Fibroblast of the conjunctiva (primary cell): ENCODE data around the gene CCIN.
"Not testable (repeated sequence)": the region's sequence is repeated elsewhere in the genome, so short reads cannot be mapped to it uniquely, and the experiment has no call there.

Experiments used
- DNase-seq: peaks from one replicate; pipeline ENCODE4 v3.0.0-alpha.2; 2010; ENCODE audit warnings: low read depth

The CCIN gene

GRCh38 chr9:36158917-36159316, 10.3 kb upstream of the CCIN start:
- no peak for DNase-seq

- not testable (repeated sequence) for DNase-seq
Observed at GRCh38 chr9:36159509-36159908, 9.7 kb upstream of the CCIN start.

DNA sequence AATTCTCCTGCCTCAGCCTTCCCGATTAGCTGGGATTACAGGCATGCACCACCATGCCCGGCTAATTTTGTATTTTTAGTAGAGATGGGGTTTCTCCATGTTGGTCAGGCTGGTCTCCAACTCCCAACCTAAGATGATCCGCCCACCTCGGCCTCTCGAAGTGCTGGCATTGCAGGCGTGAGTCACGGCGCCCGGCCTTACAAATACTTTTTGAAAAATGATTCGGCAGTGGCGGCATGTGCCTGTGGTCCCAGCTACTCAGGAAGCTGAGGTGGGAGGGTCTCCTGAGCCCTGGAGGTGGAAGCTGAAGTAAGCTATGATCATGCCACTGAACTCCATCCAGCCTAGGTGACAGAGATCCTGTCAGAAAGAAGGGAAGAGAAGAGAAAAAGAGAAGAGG, 9.1 kb upstream of the CCIN start:
- not testable (repeated sequence) for DNase-seq

DNA sequence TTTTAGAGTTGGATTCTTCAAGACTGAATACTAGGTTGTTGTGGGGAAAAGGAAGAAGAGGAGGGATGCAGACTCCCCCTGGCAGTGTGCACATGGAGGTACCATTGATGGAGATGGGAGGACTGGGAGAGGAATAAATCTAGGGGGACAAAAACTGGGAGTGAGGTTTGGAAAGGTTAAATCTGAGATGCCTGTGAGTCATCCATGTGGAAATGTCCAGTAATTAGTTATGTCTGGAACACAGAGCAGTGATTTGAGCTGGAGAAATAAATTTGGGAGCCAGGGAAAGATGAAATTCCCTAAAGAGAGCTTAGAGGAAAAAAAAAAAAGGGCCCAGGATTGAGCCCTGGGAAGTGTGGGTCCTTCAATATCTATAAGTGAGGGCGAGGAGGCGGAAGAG, 8.0 kb upstream of the CCIN start:
- no peak for DNase-seq

- DNase-seq = no peak
Observed at GRCh38 chr9:36162211-36162738, 6.9 kb upstream of the CCIN start.

DNA sequence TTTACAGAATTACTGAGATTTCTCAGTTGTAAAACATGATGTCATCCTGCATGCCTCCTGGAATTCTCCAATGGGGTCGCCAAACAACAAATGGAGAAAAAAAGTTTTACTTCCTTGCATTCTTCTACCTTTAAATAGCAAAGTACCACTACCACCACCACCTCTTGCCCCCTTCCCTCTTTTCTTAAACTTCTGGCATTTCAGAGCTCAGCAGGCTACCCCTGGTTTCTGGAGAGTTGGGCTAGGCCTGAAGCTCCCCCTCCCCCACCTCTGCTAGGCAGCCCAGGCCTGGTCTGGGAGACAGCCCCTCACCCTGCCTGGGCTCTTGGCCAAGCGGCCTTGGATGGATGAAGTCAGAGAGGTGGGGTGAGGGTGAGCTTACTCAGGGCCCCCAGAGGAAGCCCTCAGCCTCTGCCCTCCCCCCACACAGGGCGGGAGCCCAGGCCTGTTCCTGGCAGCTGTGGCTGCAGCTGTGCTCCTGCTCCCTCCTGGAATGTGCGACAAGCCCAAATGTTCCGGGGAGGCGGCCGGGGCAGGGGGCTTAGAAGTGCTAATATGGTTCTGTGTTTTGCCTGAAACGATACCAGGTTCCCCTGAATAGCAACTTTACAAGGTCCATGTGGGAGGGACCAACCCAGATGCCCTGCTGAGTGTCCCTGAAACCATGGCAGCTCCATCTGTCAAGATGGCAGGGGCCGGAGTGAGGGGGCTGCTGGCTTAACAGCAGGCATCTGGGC, 6.0 kb upstream of the CCIN start:
- DNase-seq = peak; percentile 83

GRCh38 chr9:36163786-36164170, 5.4 kb upstream of the CCIN start:
- DNase-seq = no peak

GRCh38 chr9:36164372-36164771, 4.8 kb upstream of the CCIN start:
- no peak for DNase-seq

DNA sequence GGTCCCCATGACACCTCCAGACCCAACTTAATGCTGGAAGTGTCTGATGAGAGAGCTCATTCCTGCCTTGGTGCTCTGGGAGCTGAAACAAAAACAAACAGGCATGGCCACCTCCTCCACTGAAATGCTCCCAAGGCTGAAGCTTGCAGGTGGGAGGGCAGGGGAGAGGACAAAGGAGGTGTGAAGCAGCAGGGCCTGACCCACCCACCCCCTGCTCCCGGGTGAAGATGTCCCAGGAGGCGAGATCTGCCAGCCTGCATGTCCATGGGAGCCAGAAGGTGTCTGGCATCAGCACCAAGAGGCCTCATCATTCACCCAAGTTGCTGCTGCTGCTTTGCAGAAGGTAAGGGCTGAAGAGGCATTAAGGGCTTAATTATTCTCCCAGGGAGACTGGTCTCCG, 4.2 kb upstream of the CCIN start:
- no peak for DNase-seq

- DNase-seq = no peak
Observed at GRCh38 chr9:36165826-36166167, 3.4 kb upstream of the CCIN start.

DNA sequence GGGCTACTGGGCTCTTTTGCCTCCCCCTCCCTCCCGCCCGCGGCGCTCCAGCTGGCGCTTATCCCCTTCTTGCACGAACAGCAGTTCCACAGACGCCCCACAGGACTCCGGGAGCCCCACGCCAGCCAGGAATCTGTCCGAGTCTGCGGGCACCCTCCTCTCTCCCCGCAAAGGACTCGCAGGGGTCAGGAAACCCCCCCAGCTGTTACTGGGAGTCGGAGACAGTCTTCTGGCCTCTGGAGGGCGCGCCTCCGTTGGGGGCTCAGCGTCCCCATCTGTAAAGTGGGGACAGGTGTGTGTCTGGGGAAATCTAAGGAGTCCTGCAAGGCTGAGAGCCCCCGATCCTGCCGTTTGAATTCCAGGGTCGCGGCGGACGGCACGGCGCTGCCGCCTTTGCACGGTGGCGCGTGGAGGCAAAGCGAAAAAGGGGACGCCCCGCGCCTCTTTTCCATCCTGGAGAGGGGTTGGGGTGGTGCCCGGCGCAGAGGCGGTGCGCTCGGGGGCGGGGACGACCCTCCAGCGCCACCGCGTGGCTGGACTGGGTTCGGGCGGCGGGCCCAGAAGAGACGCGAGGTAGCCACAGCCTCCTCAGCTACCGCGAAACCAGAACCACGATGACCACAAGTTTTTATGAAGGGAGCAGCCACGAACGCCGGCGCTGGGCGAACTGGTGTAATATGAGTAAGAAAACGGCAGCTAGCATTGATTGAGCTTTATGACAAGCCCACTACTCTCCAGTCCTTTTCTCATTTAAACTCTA, 2.8 kb upstream of the CCIN start:
- DNase-seq = no peak

DNA sequence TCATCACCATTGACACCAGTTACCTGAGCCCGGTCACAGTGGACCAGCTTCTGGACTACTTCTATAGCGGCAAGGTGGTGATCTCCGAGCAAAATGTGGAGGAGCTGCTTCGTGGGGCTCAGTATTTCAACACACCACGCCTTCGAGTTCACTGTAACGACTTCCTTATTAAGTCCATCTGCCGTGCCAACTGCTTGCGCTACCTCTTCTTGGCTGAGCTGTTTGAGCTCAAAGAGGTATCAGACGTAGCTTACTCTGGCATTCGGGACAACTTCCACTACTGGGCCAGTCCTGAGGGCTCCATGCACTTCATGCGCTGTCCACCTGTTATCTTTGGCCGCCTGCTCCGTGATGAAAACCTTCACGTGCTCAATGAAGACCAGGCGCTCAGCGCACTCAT, 520 bp downstream of the CCIN start:
- DNase-seq = no peak

DNA sequence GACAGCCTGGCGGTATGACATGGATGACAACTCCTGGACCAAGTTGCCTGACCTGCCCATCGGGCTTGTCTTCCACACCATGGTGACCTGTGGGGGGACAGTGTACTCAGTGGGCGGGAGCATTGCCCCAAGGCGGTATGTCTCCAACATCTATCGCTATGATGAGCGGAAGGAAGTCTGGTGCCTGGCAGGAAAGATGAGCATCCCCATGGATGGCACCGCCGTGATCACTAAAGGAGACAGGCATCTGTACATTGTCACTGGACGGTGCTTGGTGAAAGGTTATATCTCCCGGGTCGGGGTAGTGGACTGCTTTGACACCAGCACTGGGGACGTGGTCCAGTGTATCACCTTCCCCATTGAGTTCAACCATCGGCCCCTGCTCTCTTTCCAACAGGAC, 1.3 kb downstream of the CCIN start:
- DNase-seq = no peak

DNA sequence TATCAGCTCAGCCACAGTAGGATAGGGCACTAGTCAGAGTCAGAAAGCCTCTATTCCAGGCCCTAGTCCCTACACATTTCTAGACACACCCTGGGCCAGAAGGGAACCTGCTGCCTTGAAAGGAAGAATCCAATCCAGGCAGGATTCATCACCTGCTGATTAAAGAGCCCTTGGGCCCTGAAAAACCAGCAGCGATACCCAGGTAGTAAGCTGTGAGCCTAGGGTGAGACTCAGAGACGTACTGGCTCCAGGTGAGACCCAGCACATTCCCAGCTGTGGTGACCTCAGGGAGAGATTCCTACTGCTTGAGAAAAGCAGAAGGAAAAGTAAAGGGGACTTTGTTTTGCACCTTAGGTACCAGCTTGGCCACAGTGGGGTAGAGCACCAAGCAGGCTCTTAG, 4.7 kb downstream of the CCIN start:
- no peak for DNase-seq

DNA sequence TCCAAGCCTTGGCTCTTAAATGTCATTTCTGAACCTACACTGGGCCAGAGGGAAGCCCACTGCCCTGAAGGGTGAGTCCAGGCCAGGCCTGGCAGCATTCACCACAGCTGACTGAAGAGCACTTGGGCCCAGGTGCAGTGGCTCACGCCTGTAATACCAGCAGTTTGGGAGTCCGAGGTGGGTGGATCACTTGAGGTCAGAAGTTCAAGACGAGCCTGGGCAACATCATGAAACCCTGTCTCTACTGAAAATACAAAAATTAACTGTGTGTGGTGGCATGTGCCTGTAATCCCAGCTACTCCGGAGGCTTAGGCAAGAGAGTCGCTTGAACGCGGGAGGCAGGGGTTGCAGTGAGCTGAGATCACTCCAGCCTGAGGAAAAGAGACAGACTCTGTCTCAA, 5.1 kb downstream of the CCIN start:
- DNase-seq = no peak

- DNase-seq = no peak
Observed at GRCh38 chr9:36174731-36175130, 5.5 kb downstream of the CCIN start.

GRCh38 chr9:36175209-36175608, 6.0 kb downstream of the CCIN start:
- DNase-seq = not testable (repeated sequence)

- not testable (repeated sequence) for DNase-seq
Observed at GRCh38 chr9:36176496-36176895, 7.3 kb downstream of the CCIN start.

DNA sequence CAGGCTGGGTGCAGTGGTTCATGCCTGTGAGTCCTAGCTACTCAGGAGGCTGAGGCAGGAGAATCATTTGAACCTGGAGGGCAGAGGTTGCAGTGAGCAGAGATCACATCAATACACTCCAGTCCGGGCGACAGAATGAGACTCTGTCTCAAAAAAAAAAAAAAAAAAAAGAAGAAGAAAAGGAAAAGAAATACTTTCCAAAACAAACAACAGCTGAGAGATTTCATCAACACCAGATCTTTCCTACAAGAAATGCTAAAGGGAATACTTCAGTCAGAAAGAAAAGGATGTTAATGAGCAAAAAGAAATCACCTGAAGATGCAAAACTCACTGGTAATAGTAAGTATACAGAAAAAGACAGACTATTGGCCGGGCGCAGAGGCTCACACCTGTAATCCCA, 8.4 kb downstream of the CCIN start:
- no peak for DNase-seq

- DNase-seq = not testable (repeated sequence)
Observed at GRCh38 chr9:36180243-36180642, 11.1 kb downstream of the CCIN start.

DNA sequence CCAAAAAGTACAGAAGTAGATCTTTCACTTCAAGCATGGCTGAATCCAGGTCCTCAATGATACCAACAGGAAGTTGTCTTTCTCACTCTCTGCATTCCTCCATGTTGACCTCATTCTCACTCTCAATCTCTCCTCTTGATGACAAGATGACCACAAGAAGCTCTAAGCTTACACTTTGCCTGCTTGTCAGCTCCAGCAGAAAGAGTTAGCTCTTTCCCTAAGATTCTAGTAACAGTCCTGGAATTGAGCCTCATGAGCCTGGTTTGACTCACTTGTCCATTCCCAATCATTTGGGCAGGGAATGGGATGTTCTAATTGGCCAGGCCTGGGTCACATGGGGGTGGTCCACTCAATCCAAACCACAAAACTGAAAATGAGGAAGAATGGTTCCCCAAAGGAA, 18.2 kb downstream of the CCIN start:
- no peak for DNase-seq

- DNase-seq = no peak
Observed at GRCh38 chr9:36188212-36188611, 19.0 kb downstream of the CCIN start.

- no peak for DNase-seq
Observed at GRCh38 chr9:36189976-36190375, 20.8 kb downstream of the CCIN start.
